ENCODE measurements around the gene PDZK1.
"Not testable (repeated sequence)": the region's sequence is repeated elsewhere in the genome, so short reads cannot be mapped to it uniquely, and the experiment has no call there.

PDZK1 gene

DNA sequence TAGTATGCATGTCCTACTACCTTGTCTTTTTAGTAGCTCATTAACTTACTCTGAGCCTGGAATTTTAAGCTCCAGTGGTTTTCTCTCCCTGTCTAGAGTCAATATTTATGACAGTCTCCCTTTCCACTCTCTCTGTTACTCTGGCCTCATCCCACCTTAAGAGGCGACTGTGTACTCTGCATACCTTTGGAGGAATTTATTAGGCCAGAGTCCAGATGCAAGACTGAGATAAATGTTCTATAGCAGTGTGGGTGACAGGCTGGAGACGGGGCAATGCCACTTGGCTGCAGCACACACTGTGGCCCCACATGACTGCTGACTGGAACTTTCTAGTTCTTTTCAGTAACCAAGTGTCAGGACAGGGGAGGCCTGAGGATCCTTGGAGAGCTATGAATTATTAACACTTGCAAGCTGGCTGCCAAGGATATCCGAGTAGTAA, 4.1 kb upstream of the PDZK1 start:
- in situ Hi-C loops (cut with MboI; ENCODE audit: low sequenced_read_pairs): no loop called here

DNA sequence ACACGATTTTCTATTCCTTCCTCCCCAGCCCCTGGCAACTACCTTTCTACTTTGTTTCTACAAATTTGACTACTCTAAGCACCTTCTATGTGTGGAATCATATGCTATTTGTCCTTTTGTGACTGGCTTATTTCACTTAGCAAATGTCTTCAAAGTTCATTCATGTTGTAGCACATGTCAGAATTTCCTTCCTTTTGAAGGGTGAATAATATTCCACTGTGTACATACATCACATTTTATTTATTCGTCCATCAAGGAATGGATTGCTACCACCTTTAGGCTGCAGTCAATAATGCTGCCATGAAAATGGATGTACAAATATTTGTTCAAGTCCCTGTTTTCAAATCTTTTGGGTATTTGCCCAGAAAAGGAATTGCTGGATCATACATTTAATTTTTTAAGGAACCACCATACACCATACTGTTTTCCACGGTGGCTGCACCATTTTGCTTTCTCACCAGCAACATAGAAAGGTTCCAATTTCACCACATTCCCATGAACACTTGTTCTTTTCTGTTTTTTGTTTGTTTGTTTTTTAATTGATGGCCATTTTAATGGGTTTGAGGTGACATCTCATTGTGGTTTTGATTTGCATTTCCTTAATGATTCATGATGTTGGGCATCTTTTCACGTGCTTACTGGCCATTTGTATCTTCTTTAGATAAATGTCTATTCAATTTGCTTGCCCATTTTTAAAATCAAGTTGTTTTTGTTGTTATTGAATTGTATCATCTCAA, 3.3 kb upstream of the PDZK1 start:
- in situ Hi-C loops (cut with MboI; ENCODE audit: low sequenced_read_pairs): no loop called here

- in situ Hi-C loops (cut with MboI; ENCODE audit: low sequenced_read_pairs): no loop called here
Measured at GRCh38 chr1:145708063-145708462, 895 bp upstream of the PDZK1 start.

DNA sequence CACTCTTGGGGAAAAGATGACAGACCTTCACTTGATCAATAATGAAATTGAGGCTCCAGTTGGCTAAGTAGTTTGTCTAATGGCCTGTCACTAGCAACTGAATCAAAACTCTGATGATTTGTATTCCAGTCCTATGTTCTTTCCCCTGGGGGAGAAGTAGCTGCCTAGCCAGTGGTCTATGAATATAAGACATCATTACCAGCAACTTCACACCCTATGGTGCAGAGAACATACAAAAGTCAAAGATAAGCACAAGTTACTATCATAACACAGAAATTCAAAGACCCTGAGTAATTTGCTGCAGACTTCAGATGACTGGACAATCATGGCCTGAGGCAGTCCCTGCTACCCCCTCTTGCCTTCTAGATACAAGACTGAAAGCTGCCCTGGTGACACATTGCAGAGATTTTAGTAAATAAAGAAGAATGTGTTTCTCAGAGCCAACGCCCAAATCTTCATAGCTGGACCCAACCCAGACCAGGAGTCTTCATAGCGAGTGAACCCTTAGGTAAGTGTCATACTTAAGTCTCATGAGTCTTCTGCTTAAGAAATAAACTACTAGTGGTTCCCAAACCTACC, 993 bp downstream of the PDZK1 start:
- in situ Hi-C loops (cut with MboI; ENCODE audit: low sequenced_read_pairs): no loop called here

- in situ Hi-C loops (cut with MboI; ENCODE audit: low sequenced_read_pairs): no loop called here
Measured at GRCh38 chr1:145705622-145706021, 1.5 kb downstream of the PDZK1 start.

GRCh38 chr1:145702826-145703225, 4.3 kb downstream of the PDZK1 start:
- in situ Hi-C loops (cut with MboI; ENCODE audit: low sequenced_read_pairs): no loop called here

DNA sequence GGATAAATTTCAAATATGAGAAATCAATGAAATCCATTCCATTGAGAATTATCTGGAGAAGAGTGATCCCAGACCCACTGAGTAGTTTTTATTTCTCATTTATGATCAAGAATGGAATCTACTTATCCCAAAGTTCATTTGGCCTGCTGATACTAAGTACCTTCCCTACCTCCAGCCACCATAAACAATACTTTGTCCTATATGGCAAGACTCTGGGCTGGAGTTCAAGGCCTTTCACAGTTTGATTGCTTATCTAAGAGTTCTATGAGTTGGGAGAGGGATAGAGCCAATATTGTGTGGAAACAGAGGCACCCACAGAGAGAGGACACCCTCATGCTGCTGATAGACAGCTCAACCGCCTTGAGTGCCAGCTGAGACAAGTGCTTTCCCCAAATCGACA, 5.1 kb downstream of the PDZK1 start:
- in situ Hi-C loops (cut with MboI; ENCODE audit: low sequenced_read_pairs): no loop called here

- in situ Hi-C loops (cut with MboI; ENCODE audit: low sequenced_read_pairs): no loop called here
Measured at GRCh38 chr1:145701306-145701862, 5.8 kb downstream of the PDZK1 start.

DNA sequence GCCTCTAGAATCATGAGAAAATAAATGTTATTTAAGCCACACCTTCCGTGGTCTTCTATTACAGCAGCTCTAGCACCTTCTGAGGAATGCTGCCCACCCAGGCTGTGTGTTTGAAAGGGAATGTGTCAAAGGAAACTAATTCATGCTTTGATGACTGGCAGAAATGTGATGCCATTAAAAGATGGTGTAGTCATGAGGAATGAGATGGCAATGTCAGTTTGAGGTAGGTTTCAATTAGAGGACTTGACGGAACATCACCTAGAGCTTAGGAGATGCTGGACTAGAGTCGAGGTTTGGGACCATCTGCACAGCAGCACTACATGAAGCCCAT, 10.6 kb downstream of the PDZK1 start:
- in situ Hi-C loops (cut with MboI; ENCODE audit: low sequenced_read_pairs): no loop called here

- in situ Hi-C loops (cut with MboI; ENCODE audit: low sequenced_read_pairs): no loop called here
Measured at GRCh38 chr1:145695821-145696629, 11.1 kb downstream of the PDZK1 start.

- in situ Hi-C loops (cut with MboI; ENCODE audit: low sequenced_read_pairs): no loop called here
Measured at GRCh38 chr1:145692785-145693443, 14.3 kb downstream of the PDZK1 start.

DNA sequence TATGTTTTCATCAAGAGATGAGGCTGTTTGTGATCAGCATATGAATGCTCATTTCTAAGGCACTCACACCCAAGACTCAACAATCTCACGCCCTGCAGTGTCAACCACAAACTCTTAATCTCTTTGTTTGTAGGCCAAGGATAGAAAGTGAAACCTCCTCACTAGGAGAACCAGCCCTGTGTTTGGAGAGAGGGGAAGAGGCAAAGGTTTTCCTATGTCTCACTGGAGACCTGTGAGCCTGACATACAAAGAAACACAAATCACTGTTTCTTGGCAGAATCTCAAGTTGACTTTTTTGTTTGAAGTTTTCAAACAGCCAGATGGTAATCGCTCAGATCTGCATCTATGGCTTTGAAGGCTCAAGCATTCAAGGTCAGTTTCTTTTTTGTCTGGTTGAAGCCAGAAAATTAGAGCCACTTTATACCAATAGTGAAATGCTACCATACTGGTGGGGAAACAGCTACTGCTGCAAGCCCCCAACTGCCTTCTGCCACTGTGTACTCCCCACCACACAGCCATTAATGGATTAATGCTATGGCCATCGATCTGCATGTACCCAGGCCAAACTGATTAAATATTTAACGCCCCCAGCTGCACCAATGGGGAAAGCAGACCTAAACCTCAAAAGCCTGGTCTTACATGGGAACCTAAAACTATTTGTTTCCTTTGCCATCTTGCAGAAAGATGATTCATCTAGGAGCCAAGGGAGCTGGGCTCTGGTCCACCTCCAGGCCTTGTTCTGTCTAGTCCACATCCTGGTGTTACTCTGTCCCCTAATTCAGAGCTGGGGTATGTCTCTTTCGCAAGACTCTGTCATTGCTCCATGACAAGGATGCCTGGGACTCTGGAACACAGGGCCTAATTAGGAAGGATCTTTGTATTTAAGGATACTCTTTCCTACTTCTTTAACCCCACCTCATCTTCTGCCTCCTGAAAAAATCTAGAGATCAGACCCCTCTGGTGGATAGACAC, 16.3 kb downstream of the PDZK1 start:
- in situ Hi-C loops (cut with MboI; ENCODE audit: low sequenced_read_pairs): no loop called here

GRCh38 chr1:145689922-145690321, 17.2 kb downstream of the PDZK1 start:
- in situ Hi-C loops (cut with MboI; ENCODE audit: low sequenced_read_pairs): no loop called here

DNA sequence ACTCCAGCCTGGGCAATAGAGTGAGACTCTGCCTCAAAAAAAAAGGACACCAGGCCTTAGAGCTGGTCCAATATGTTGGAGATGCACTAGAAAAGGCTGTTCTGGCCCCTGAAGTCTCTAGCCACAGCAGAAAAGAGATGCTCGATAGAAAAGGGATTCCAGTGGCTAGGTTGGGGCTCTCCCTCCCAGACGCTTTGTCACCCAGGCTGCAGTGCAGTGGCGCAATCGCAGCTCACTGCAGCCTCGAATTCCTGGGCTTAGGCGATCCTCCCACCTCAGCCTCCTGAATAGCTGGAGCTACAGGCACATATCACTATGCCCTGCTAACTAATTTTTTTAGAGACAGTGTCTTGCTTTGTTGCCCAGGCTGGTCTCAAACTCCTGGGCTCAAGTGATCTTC, 18.2 kb downstream of the PDZK1 start:
- in situ Hi-C loops (cut with MboI; ENCODE audit: low sequenced_read_pairs): no loop called here

DNA sequence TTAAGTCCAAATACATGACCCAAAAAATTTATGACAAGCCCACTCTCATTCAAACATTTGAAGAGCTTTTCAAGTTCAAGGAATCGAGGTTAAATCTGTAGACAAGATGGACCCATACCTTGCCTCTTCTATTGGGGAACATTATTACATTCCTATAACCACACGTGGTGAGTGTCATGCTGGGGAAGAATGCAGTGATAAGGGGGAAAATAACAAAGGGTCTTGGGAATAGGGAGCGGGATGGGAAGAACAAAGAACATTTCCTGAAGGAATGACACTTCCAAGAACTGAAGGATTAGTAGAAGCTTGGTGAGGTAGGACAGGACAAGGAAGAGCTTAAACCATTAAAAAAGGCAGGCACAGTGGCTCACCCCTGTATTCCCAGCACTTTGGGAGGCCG, 18.8 kb downstream of the PDZK1 start:
- in situ Hi-C loops (cut with MboI; ENCODE audit: low sequenced_read_pairs): no loop called here

- in situ Hi-C loops (cut with MboI; ENCODE audit: low sequenced_read_pairs): not testable (repeated sequence)
Measured at GRCh38 chr1:145686078-145686477, 21.1 kb downstream of the PDZK1 start.

DNA sequence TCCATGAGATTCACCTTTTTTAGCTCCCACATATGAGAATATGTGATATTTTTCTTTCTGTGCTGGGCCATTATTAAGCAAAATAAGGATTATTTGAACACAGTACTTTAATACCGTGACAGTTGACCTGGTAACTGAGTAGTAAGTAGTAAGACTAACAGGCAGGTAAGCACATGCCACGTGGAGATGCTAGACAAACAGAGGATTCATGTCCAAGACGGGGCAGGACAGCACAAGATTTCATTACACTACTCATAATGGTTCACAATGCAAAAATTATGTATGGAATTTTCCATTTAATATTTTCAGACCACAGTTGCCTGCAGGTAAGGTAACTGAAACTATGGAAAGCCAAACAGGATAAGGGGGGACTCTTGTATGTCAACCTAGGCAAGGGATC, 22.3 kb downstream of the PDZK1 start:
- in situ Hi-C loops (cut with MboI; ENCODE audit: low sequenced_read_pairs): not testable (repeated sequence)

- in situ Hi-C loops (cut with MboI; ENCODE audit: low sequenced_read_pairs): not testable (repeated sequence)
Measured at GRCh38 chr1:145673217-145673616, 34.0 kb downstream of the PDZK1 start.

- in situ Hi-C loops (cut with MboI; ENCODE audit: low sequenced_read_pairs): not testable (repeated sequence)
Measured at GRCh38 chr1:145670995-145671745, 36.0 kb downstream of the PDZK1 start.
